Liver (tissue), 3 donors: Measurements from ENCODE around the gene TXNDC16.

ENCODE experiments used
- CTCF ChIP-seq: fragments of 150-350 bp; IDR thresholded peaks from 2 replicates; pipeline ENCODE4 v1.5.1; 2017; ENCODE audit warnings: improper control_type of control experiment, low read depth, low read length; ENCODE audit not compliant: missing input control
- JUND ChIP-seq, 2 donors: IDR thresholded peaks; 2 replicates each; pipeline ENCODE4 v1.6.1; 2016; ENCODE audit warnings: antibody characterized with exemption in 2 of 2
- donor health status: healthy.
- donor health status: healthy.

- TF ChIP-seq CTCF (no peak), JUND (IDR thresholded peaks at IDR 0.05) (peak; percentile 85 to 92)
Observed at GRCh38 chr14:52553671-52554575, 1.6 kb upstream of the TXNDC16 start.
